HL-60 (cell line): ENCODE measurements around the gene XIRP1.

Source experiments
- GABPA ChIP-seq: IDR thresholded peaks from 2 replicates; pipeline ENCODE4 v1.6.1; 2012; ENCODE audit warnings: low read depth
- POLR2AphosphoS5 ChIP-seq: IDR thresholded peaks from 2 replicates; pipeline ENCODE4 v1.6.1; 2012; ENCODE audit warnings: low read depth
- SPI1 ChIP-seq: IDR thresholded peaks from 2 replicates; pipeline ENCODE4 v1.6.1; 2012; ENCODE audit warnings: low read depth, mild to moderate bottlenecking, borderline replicate concordance
- TF ChIP-seq, protein P1 (sequence below): IDR thresholded peaks from one replicate; pipeline ENCODE4 v1.5.1; 2011; ENCODE audit warnings: low read length, control low read depth, inconsistent platforms; ENCODE audit not compliant: insufficient read depth
- TF ChIP-seq, protein P2 (sequence below): IDR thresholded peaks from 2 replicates; pipeline ENCODE4 v1.6.1; 2012; ENCODE audit warnings: low read depth; ENCODE audit not compliant: insufficient replicate concordance

DNA sequence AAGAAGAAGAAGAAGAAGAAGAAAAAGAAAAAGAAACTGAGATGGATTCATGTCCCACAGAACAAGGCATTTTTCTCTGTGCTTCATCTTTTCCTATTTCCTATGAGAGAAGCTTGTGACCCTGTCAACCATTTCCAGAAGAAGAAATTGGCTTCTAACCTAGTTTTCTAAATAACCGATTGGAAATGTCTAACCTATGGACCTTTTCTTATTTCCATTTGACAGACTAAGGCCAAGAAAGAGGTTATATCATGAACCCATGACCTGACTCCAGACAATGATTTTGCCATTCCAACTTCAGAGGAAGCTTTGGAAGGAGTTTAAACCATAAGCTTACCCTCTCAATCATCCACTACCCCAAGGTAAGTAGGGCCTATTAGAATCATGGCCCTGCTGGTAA is 22.7 kb downstream of the XIRP1 start:
- TF ChIP-seq, protein P1, sequence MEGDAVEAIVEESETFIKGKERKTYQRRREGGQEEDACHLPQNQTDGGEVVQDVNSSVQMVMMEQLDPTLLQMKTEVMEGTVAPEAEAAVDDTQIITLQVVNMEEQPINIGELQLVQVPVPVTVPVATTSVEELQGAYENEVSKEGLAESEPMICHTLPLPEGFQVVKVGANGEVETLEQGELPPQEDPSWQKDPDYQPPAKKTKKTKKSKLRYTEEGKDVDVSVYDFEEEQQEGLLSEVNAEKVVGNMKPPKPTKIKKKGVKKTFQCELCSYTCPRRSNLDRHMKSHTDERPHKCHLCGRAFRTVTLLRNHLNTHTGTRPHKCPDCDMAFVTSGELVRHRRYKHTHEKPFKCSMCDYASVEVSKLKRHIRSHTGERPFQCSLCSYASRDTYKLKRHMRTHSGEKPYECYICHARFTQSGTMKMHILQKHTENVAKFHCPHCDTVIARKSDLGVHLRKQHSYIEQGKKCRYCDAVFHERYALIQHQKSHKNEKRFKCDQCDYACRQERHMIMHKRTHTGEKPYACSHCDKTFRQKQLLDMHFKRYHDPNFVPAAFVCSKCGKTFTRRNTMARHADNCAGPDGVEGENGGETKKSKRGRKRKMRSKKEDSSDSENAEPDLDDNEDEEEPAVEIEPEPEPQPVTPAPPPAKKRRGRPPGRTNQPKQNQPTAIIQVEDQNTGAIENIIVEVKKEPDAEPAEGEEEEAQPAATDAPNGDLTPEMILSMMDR: no peak
- TF ChIP-seq POLR2AphosphoS5 (no peak), GABPA (no peak), SPI1 (no peak)
- TF ChIP-seq, protein P2, sequence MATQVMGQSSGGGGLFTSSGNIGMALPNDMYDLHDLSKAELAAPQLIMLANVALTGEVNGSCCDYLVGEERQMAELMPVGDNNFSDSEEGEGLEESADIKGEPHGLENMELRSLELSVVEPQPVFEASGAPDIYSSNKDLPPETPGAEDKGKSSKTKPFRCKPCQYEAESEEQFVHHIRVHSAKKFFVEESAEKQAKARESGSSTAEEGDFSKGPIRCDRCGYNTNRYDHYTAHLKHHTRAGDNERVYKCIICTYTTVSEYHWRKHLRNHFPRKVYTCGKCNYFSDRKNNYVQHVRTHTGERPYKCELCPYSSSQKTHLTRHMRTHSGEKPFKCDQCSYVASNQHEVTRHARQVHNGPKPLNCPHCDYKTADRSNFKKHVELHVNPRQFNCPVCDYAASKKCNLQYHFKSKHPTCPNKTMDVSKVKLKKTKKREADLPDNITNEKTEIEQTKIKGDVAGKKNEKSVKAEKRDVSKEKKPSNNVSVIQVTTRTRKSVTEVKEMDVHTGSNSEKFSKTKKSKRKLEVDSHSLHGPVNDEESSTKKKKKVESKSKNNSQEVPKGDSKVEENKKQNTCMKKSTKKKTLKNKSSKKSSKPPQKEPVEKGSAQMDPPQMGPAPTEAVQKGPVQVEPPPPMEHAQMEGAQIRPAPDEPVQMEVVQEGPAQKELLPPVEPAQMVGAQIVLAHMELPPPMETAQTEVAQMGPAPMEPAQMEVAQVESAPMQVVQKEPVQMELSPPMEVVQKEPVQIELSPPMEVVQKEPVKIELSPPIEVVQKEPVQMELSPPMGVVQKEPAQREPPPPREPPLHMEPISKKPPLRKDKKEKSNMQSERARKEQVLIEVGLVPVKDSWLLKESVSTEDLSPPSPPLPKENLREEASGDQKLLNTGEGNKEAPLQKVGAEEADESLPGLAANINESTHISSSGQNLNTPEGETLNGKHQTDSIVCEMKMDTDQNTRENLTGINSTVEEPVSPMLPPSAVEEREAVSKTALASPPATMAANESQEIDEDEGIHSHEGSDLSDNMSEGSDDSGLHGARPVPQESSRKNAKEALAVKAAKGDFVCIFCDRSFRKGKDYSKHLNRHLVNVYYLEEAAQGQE: no peak
